IPS DF 19.7 (cell line): ENCODE measurements around the gene FARS2.

Source experiments
- DNase-seq: peaks from one replicate; pipeline ENCODE4 v3.0.0-alpha.2; 2013; ENCODE audit warnings: low read depth, low spot score

Gene FARS2

DNA sequence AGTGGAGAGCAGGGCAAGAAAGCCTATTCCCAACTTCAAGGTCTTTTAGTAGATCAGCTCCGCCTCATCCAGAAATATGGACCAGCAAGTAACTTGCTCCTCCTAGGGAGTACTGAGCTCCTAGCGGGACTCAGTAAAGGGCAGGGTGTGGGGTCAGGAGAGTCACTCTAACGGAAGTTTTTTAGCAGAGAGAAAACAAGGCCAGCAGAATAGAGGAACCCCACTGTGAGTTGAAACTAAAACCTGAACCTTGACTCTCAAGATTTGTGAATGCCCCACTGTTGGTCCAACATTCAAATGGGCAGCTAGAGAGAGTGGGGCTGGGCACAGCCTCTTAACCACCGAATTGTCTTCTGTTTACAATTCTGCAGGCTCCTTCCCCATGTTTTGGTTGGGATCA lies 244.8 kb downstream of the FARS2 start:
- DNase-seq: no peak

DNA sequence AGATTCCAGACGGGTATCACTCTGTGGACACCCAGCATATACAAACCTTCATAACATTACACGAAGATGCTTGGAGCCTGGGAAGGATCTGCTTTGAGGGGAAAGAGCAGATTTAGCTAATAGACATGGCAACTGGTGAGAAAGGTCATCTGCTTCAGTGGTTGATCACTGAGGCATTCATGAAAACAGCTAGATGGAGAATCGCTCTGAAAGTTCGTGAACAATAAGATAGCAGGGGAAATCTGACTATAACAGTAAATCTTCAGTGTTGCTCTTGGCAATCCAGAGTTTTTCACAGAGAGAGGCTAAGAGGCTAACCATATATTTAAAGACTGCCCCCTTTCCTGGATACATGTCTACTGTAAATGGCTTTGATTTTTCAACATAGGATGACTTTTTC lies 245.3 kb downstream of the FARS2 start:
- no peak for DNase-seq

DNA sequence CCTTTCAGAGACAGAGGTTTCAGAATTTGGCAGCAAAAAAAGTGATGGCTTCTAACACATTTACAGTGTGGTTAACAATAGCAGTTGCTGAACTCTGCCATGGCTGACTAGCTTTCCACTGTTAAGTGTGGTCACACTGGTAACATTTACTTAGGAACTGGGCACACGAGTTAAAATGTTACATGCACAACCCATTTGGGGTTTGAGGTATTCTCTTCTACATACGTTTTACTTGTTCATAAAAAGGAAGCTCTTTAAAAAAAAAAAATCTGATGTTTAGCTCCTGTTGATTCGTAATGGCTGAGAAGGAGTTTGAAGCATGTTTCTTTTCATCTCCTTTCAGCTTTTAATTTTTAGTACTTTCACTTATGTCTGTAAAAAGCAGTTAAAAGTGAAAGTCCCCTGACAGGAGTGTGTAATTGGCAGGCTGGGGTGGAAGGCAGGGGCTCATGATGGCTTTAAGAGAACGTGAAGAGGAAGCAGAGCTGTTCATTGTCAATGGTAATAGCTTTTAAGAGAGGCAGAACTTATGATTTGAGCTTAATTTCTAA lies 245.9 kb downstream of the FARS2 start:
- no peak for DNase-seq

DNA sequence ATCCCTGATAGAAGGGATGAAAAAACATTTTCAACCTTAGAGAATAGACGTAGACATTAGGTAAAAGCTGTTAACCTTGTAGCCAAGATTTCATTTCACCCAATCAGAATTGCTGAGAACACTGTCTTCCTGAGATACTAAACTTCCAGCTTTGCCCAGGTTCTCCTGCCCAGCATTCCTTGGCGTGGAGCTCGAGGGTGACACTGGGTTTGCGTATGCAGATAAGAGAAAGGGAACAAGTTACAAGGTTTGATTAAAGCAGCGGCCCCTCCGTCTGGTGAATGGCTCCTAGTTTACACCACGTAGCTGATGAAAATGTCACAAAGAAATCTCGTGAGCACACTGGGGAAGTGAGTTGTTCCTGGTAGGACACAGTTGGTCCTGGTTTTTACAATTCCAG lies 247.8 kb downstream of the FARS2 start:
- DNase-seq: no peak

DNA sequence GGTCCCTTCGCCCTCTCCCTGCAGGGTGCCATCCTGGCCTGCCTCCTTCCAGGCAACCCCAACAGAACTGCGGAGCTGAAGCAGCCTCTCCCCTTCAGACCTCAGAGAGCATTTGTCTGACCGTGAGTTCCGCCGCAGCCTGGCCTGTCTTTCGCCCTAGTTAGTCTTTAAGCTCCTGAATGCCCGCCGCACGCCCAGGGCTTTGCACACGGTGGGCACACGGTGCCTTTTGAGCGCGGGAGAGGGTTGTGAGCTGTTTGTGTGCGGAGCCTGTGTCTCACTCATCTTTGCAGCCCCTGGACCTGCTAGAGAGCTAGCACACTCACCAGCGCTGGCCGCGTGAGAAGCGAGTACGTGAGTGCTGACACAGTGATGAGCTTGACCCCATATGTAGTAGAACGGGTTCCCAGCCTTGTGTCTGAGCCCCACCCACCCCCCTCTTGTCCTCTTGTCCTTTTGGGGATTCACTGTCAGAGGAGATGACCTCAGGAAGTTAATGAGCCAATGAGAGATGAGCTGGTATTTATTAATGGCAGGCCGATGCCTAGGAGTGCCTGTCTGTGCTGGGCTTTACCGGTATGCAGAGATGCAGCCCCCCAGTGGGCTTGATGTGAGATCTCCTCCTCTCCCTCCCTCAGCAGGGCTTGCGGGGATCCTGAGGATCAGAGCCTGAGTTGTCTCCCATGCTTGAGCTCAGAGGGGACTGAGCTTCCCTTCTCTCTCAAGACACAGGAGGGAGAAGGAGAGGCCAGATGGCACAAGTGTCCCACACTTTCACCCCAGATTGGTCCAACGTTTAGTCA lies 249.2 kb downstream of the FARS2 start:
- DNase-seq: no peak

DNA sequence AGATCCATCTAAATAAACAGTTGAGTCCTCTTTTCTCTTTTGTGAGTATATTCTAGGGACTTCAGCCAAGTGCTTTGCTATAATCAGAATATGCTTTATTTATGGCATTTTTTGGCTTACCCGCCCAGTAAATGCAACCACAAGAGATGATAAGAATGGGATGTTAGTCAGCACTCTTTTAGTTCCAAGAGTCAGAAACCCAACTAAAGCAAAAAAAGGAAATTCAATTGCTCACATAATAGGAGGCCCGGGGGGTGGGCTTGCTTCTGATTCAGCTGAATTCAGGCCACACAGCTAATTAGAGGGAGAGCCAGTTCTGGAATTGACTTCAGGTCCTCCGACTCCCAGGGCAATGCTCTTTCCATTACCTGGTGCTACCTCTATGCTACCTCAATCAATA lies 250.6 kb downstream of the FARS2 start:
- DNase-seq: no peak

DNA sequence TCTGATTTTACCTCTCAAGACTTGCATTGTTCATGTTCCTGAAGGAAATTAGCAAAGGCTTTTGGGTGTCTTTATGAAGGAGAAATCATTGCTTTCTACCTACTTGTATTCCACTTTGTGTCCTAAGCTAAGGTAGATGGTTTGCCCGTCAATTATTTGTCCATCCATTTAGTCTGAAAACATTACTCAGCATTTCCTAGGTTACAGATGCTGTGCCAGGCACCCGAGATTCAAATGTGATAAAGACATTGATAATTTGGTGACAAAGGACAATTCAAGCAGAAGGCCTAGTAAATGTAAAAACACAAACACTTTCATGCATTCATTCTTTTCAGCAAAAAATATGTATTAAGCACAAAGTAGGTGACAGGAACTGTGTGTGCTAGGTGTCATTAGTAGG lies 251.1 kb downstream of the FARS2 start:
- DNase-seq: no peak

DNA sequence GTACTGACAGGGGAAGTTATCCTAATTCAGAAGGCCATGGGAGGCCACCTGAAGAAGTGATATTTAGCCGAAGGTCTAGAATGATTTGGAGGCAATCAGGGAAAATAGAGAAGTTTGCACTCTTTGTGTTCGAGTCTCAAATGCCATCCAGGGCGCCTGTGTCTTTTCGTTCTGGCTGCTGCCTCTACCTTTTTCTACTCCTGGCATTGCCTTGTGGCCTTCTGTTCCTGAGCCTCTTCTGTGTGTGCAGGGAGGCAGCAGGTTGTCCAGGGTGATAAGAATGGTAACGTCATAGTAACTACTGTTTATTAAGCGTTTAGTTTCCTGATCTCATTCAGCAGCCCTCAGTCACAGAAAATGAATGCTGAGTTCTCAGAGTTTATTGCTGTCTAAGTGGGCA lies 252.1 kb downstream of the FARS2 start:
- no peak for DNase-seq

DNA sequence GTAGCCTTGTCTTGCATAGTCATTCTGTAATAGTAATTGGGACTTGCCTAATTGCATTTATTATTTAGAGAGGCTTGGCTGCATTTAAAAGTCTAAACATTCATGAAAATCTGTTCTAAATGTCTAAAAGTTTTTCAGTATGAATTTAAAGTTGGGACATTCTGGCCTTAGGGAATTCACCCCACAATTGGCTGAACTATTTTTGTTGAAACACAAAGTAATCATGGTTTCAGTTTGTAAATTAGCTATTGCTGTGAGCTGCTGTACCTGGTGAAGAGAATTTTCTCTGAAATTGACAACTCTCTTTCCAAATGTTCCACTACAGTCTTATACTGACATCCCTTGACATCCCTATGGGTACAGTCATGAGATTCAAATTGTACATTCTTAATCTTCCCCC lies 253.0 kb downstream of the FARS2 start:
- no peak for DNase-seq

DNA sequence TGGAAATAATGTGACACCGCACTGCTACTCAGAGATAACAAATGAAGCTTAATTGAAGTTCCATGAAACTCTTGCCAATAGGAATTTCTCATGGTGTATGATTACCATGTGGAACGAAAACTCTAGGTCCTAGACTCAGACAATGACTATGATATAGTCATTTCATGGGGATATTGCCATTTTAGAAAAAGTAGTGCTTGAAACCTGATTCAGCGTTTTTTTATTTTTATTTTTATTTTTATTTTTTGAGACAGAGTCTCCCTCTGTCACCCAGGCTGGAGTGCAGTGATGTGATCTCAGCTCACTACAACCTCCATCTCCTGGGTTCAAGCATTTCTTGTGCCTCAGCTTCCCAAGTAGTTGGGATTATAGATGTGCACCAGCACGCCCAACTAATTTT lies 253.9 kb downstream of the FARS2 start:
- DNase-seq: no peak

DNA sequence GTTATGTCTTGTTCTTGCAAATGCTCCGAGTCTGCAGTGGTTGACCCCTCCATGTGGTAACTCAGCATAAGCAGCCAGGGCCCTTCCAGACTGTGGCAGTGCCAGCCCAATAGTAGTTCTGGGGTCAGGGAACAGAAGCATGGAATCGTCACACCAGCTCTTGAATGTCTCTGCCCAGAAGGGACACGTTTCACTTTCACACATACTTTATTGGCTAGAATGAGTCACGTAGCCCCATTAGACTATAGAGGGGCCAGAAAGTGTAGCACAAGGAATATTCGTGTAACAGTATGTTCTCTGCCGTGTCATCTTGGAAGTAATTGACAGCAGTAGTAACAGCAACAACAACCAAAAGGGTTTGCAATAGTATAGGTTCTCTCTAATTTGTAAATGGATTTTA lies 254.7 kb downstream of the FARS2 start:
- DNase-seq: no peak

DNA sequence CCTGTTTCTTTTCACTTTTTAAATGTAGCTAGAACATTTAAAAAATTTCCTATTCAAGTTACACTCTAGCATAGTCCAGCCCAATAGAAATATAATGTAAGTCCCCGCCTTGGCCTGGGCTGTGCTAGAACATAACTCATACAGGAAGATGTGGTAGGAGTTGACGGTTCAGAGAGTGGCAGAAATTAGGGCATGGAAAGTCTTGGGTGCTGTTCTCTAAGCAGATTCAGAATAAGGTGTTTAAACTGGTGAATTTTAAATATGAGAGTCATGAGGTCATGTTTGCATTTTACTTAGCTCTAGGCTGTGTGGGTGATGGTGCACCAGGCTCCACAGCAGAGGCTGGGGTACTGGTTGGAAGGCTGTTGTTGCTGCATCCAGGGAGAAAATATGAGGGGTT lies 256.5 kb downstream of the FARS2 start:
- no peak for DNase-seq

DNA sequence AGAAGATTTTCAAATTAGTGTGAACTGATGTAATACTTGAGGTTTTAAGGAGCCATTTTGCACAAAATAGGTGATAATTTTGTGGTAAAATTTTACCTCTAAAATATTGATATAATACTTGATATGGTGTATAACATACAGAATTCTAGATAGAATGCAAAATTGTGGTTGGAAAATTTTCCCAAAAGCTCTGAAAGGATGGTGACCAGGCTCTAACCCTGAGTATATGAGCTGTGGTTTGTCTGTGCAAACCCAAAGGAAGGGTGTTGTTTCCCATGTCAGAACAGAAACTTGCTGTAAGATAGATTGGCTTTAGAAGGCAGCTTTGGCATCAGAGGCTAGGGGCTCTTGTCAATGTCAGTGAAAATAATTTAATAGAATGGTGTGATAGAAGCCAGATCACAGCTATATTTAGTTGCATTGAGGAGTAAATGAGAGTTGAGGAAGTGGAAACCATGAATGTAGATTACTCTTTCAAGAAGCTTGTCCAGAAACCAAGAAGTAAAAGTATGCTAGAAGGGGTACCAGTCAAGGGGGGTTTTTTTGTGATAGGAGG lies 257.7 kb downstream of the FARS2 start:
- DNase-seq: no peak

DNA sequence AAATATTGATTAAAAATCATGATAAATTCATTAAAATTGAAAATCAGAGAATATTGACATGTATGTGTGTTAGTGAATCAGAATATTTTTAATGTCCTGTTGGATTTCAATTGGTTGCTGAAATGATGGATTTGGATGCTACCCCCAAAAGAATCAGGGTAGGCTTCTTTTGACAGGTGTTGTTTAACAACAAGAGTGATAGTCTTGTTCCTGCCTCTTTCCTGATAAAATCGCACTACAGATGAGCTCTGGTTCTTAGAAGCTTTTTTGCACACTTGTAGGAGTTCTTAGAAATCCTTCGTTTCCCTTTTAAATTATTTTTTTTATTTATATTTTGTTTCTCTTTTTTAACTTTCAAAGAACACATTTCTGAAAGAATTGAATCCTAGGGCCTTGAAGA lies 259.5 kb downstream of the FARS2 start:
- no peak for DNase-seq

DNA sequence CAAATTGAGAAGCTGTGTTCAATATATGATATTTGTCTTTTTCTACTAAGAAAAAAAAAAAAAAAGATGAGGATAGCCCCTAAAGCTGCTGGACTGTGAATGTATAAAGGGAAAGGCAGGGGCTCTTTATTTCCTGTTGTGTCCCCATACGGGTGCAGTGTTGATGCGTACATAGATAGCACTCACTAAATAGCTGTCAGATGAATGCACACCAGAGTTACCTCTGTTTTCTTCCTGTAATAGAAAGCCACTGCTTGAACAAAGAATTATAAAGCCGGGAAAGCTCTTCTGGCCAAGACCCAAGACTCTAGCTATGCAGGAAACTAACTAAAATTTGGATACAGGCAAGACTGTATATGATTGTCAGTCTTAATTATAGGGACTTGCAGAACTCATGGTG lies 260.0 kb downstream of the FARS2 start:
- DNase-seq: no peak

DNA sequence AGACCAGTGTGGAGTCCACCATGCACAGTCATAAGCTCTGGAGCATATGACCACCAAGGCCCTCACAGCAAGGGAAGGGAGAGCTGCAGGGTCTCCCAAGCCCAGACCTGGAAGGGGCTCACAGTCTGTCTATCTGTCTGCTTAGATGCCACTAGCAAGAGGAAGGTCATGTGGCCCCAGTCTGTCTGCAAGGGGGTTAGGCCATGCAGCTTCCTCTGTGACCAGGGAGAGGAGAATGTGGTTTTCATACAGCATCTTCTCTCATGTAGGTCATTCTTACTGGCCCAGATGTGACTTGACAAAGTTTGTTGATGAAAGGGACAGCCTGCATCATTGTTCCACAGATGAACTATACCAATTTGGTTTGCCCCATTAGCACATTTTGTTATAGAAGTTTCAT lies 260.8 kb downstream of the FARS2 start:
- DNase-seq: no peak

DNA sequence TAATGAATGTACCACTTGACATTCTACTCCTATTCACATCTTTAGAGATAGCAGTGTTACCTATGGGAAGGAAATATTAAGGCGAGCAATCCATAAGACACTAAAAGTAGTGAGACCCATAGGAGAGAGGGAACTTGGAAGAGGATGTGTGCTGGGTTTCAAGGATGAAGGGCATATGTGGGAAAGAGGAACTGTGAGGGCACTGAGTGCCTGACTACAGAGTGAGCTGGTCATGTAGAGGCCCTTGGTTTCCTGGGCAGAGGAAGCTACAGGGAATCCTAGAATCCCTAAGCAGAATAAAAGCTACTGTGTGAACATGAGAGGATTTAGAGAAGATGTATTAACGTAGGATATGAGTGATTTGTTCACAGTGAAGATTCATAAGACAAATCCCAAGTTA lies 262.8 kb downstream of the FARS2 start:
- DNase-seq: no peak

DNA sequence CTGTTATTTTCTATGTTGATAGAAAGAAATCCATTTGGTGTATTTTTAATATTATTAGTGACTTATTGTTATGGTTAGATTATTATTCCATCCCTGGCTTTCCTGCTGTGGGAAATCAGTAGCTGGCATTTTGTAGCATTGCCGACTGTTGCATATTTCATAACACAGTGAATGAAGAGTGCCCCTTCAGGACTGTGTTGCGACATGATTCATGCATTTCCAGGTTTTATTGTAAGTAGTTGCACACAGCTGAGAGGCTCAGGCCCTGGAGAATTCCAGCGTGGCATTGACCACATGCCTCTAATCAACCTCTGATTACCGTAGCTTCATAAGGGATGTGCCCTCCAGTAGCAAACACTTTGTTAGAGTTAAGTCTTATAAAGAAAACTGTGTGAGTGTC lies 263.9 kb downstream of the FARS2 start:
- no peak for DNase-seq

DNA sequence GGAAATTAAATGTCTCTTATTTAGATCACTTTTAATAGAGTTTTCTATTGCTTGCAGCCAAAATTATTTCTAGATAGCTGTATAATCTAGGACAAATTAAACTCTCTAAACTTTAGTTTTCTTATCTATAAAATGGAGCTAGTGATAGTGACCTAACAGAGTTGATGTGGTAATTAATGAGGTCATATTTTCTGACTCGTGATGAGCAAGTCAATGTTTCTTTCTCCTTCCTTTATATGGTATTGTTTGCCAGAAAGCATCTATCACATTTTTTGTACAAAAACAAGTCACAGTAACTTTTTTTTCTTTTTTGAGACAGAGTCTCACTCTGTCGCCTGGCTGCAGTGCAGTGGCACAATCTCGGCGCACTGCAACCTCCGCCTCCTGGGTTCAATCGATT lies 267.7 kb downstream of the FARS2 start:
- DNase-seq: no peak

DNA sequence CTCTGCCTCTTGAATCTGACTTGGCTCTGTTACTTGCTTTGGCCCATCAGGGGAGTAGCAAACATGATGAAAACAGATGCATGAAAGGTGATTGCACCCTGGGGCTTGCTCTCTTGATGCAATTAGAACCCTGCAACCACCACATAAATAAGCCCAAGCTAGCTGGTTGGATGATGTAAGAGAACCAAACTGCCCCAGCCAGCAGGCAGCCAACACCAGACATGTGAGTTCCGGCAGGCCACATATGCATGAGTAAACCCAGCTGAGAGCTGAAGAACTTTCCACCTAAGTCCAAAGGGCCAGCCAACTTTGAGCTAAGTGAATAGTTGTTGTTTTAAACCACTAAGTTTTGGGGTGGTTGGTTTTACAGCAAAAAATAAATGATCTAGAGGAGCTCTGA lies 268.4 kb downstream of the FARS2 start:
- DNase-seq: no peak

DNA sequence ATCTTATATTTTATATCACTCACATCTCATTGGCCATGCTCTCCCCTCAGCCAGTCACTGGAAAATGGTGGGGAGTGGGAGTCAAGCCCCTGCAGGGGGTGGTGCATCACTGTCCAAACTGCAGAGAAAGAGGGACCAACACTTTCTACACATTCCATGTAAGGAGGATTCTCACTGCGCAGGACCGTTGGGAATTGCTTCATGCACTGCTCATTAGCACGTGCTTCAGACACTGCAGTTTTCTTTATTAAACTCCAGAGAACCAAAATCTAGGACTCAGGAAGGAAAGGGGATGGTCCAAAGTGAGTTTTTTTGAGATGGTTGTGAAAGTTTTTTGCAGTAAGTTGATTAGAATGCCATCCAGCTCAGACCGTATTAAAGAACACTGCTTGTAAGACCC lies 269.8 kb downstream of the FARS2 start:
- no peak for DNase-seq

DNA sequence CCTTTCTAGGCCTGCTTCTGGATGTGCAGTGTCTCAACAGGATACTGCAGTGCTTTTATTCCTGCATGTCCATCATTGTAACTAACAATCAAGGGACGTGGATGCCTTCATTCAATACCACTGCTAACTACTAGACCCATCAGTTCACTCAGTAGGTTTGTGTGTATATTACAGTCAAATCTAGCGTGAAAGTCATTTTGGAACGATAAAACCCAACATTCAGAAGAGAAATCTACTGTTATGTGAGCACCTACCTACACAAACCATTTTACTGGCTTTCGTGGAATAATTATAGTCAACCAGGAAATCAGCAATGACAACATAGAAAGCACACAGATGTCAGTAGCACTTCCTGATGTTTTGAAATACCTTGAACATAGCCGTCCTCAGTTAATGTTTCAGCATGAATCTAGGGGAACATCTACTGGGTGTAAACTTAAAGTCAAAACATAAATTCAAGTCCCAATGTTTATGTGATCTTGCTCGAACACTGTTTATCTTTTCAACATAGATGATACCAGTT lies 270.6 kb downstream of the FARS2 start:
- DNase-seq: no peak

DNA sequence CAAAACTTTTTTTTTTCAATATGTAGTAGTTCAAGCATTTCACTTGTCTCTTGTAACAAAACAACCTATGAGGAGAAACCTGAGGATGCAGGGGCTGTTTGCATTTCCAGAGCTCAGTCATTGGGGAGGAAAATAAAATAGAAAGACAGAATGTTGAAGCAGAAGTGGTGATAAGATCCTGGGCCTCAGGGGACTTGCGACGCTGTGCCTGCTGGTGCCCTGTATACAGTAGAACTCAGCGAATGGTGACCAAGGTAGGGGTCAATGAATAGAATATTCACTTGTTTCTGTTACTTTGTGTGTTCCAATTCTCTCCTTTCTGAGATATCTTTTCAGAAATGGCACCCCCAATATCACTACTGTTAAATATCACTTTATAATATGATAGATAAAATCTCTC lies 271.6 kb downstream of the FARS2 start:
- no peak for DNase-seq
